NCI-H82 (cell line): ENCODE results near the gene CSTF2.
"Not testable (repeated sequence)": the region's sequence is repeated elsewhere in the genome, so short reads cannot be mapped to it uniquely, and the experiment has no call there.

Source experiments
- DNase-seq: peaks from one replicate; lab custom pipeline; 2025; lab: John Stamatoyannopoulos, UW

CSTF2 gene, protein sequence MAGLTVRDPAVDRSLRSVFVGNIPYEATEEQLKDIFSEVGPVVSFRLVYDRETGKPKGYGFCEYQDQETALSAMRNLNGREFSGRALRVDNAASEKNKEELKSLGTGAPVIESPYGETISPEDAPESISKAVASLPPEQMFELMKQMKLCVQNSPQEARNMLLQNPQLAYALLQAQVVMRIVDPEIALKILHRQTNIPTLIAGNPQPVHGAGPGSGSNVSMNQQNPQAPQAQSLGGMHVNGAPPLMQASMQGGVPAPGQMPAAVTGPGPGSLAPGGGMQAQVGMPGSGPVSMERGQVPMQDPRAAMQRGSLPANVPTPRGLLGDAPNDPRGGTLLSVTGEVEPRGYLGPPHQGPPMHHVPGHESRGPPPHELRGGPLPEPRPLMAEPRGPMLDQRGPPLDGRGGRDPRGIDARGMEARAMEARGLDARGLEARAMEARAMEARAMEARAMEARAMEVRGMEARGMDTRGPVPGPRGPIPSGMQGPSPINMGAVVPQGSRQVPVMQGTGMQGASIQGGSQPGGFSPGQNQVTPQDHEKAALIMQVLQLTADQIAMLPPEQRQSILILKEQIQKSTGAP

GRCh38 chrX:100819837-100820666 lies at the start of gene CSTF2:
CSTF2 (plus strand) TSS chrX:100820391; CDS start chrX:100820417, 26 bp downstream.
- DNase-seq = peak; percentile 93

DNA sequence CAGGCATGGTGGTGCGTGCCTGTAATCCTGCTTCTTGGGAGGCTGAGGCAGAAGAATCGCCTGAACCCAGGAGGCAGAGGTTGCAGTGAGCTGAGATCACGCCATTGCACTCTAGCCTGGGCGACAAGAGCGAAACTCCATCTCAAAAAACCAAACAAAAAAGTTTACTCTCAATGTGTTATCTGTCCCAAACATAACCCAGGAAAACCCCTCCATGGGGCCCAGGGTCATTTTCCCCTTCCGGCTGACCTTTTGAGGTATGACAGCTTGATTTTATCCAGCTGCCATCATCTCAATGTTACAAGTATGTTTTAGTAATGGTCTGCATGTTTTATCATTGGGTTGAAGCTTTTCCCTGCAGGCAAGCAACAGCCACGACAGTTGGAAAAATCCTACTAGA lies 23.8 kb upstream of the CSTF2 start:
- not testable (repeated sequence) for DNase-seq

GRCh38 chrX:100797359-100797758 lies 22.8 kb upstream of the CSTF2 start:
- DNase-seq = peak; percentile 9

- DNase-seq = no peak
Observed at GRCh38 chrX:100798484-100799214, 21.5 kb upstream of the CSTF2 start.

- no peak for DNase-seq
Observed at GRCh38 chrX:100802843-100803242, 17.3 kb upstream of the CSTF2 start.

DNA sequence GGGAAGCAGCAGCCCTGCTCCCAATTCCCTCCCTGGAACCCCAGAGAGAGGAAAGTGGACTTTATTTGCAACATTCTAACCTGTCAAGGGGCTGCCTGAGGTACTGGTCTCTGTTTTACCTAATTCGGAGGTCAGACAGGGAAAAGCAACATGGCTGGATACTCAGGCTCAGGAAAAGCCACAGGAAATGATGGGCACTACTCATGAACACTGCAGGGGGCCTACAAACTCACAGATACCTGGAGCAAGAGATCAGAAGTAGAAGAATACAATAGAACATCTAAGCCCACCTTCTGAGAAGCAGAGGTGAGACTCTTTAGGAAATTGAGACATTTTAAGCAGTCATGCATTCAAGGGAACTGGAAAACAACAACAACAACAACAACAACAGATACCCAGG lies 15.4 kb upstream of the CSTF2 start:
- DNase-seq = no peak

GRCh38 chrX:100808265-100808664 lies 11.9 kb upstream of the CSTF2 start:
- DNase-seq = not testable (repeated sequence)

- DNase-seq = peak; percentile 0
Observed at GRCh38 chrX:100812216-100813158, 7.7 kb upstream of the CSTF2 start.

GRCh38 chrX:100817340-100817739 lies 2.9 kb upstream of the CSTF2 start:
- no peak for DNase-seq

GRCh38 chrX:100819534-100819836 lies 706 bp upstream of the CSTF2 start:
- DNase-seq = no peak

- DNase-seq = no peak
Observed at GRCh38 chrX:100829730-100830129, 9.5 kb downstream of the CSTF2 start.

- DNase-seq = no peak
Observed at GRCh38 chrX:100830143-100830542, 10.0 kb downstream of the CSTF2 start.

GRCh38 chrX:100830547-100830946 lies 10.4 kb downstream of the CSTF2 start:
- no peak for DNase-seq

GRCh38 chrX:100831219-100831946 lies 11.2 kb downstream of the CSTF2 start:
- no peak for DNase-seq

GRCh38 chrX:100850317-100850716 lies 30.1 kb downstream of the CSTF2 start:
- DNase-seq = no peak

DNA sequence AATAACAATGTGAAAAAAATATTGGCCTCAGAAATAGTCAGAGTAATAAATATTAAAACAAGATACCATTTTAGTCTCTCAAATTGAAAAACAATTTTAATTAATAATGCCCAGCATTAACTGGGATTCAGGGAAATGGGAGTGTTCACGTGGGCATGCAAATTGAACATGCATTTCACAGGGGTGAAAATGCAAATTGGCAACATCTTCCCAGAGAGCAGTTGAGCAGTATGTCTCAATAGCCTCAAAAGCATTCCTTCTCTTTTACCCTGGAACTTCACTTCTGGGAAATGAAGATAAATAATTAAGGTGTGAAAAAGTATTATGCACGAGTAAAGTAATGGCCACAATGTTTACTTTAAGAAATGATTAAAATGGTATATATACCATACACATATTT lies 32.6 kb downstream of the CSTF2 start:
- no peak for DNase-seq

GRCh38 chrX:100863326-100863864 lies 43.2 kb downstream of the CSTF2 start:
- no peak for DNase-seq

DNA sequence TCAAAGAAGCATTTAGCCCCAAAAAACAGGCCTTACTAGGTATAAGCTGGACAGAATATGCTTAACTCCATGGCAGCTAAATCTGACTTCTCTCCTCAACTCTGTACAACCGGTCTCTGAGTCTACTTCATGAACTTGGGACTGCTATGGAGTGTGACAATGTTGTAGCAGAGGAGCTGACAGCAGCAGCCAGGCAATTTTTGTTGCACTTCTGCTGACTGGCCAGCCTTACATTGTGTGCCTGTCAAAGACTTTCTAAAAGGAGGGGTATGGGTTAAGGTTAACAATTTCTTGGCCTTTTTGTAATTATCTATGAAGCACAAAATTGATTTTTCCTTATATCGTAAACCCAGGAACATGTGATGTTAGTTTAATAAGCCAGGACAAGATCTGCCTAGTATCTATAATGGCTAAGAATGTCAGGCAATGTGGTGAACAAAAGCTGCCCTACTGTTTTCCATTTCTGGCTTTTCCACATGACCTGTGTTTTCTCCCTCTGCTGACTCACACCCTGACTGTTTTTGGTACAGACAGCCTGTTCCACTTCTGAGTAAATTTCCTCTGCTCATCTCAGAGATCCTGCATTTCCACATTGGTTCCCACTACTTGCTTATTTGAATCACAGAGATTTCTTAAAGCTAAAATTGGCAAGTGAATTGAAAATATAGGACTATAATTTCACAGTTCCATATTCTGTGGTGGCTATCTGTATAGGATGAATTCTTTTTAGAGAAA lies 44.6 kb downstream of the CSTF2 start:
- DNase-seq = no peak

DNA sequence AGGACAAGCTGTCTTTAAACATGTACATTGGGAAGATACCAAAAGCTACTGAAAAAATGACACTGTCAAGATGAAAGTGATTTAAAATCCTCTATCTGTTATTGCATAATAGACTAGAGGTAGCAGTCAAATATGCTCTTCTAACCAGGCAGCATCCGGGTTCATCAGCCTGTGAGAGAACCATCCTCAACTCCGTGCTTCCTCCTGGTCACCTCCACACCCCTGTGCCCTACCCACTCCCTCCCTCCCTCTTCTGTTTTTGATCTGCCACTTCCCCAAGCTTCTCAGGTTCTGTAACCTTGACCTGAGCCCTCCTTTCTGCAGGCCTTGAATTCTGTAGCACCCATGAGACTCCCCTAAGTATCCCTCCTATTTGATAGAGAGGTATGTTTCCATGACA lies 48.1 kb downstream of the CSTF2 start:
- no peak for DNase-seq
